Measurements from ENCODE around the gene SULT4A1.

- TF ChIP-seq CTCF (IDR thresholded peaks at IDR 0.05) (no peak), POLR2A (IDR thresholded peaks at IDR 0.05) (no peak)
Observed at GRCh38 chr22:43909708-43910107, 47.4 kb upstream of the SULT4A1 start.
